ENCODE data around the gene WDR87.
"Not testable (repeated sequence)": the region's sequence is repeated elsewhere in the genome, so short reads cannot be mapped to it uniquely, and the experiment has no call there.

The WDR87 gene

GRCh38 chr19:37926255-37926654, 19.9 kb upstream of the WDR87 start:
- no peak for TF ChIP-seq CTCF (IDR thresholded peaks at IDR 0.05; ENCODE audit: low read depth, low read length, missing control alignments)
- no peak for DNase-seq (ENCODE audit: low read depth)
- in situ Hi-C loops (cut with HindIII; ENCODE audit: low sequenced_read_pairs) = no loop called here
- no peak overlapping the region for H3K4me3 ChIP-seq (ENCODE audit: low read depth, low read length)

DNA sequence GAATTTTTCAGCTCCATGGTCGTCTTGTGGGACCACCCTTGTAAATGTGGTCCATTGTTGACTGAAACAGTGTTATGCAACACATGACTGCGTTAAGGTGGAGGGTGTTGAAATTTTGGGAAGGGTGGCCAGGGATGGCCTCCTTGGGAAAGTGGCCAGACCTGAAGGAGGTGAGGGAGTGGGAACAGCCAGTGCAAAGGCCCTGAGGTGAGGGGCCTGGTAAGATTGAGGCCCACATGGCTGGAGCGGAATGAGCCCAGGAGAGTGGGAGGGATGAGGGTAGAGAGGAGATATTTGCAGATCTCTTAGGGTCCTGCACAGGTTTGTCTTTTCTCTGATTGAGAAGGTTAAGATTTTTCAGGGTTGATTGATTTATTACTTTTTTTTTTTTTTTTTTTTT, 18.8 kb upstream of the WDR87 start:
- in situ Hi-C loops (cut with HindIII; ENCODE audit: low sequenced_read_pairs) = no loop called here
- no peak for DNase-seq (ENCODE audit: low read depth)
- no peak for TF ChIP-seq CTCF (IDR thresholded peaks at IDR 0.05; ENCODE audit: low read depth, low read length, missing control alignments)
- no peak overlapping the region for H3K4me3 ChIP-seq (ENCODE audit: low read depth, low read length)

DNA sequence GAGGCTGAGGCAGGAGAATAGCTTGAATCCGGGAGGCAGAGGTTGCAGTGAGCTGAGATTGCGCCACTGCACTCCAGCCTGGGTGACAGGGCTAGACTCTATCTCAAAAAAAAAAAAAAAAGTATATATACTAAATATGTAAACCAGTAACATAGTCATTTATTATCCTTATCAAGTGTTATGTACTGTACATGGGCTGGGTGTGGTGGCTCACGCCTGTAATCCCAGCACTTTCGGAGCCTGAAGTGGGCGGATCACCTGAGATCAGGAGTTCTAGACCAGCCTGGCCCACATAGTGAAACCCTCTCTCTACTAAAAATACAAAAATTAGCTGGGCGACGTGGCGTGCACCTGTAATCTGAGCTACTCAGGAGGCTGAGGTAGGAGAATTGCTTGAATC, 18.2 kb upstream of the WDR87 start:
- H3K4me3 ChIP-seq (ENCODE audit: low read depth, low read length) = not testable (repeated sequence)
- in situ Hi-C loops (cut with HindIII; ENCODE audit: low sequenced_read_pairs) = loop anchor here (5.0 kb wide), 1 partner anchor 38 kb away; no protein-coding TSS in a partner anchor

DNA sequence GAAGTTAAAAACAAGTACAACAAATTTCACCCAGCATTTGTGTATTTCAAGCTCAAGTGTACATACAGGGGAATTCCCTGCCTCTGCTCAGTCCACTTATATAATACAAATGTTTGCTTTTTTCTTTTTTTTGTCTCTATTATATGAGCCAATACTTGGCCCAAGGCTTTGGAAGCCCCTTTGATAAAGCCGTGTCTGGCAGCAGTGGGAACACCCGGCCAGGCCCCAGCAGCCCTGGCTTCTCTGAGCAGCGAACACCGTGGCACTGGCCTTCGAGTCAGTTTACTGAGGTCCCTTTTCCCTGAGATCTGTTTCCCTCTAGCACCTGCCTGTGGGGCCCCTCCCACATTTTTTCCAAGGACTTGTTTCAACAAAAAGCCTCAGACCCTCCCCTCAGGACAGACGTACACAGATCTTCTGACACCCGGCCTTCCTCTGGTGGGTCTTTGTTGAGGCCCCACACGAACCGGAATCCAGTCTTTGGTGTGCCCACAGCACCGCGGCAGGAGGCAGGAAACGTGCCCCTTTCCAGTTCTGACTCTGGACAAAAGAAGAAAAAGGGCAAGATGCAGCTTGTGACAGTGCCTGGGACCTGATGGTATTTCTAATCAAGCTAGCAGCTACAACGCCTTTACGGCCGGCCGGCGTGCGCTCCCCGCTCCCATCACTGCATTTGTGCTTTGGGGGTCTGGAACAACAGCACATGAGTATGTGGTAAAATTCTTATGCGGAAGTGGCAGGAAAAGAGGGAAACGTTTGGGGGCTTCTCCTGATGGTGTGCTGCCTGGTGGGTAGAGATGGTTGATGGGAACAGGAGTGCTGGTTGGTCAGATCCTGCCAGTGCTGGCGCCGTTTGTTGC, 14.4 kb upstream of the WDR87 start:
- no peak overlapping the region for H3K4me3 ChIP-seq (ENCODE audit: low read depth, low read length)
- in situ Hi-C loops (cut with HindIII; ENCODE audit: low sequenced_read_pairs) = loop anchor here (5.0 kb wide), 1 partner anchor 41 kb away; no protein-coding TSS in a partner anchor
- DNase-seq (ENCODE audit: low read depth) = no peak
- no peak for TF ChIP-seq CTCF (IDR thresholded peaks at IDR 0.05; ENCODE audit: low read depth, low read length, missing control alignments)

More for the DNA sequence above, 18.2 kb upstream of the WDR87 start:
- DNase-seq (ENCODE audit: low read depth) = not testable (repeated sequence)

DNA sequence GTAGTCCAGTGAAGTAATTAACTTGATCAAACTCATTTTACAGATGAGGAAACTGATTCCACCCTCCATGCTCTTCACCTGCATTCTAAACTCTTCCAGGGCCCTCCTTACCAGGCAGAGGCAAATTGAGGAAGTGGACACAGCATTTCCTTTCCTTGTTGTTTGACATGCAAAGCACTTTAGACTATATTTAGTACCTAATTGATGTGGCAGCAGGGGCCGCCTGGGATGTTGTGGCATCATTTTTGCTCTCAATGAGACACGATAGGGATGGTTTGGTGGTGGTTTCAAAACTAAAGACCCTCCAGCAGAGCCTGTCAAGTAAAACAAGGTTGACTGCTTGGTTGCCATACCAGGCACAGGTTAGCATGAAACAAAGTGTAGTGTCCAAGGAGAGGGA, 8.5 kb upstream of the WDR87 start:
- no peak for DNase-seq (ENCODE audit: low read depth)
- in situ Hi-C loops (cut with HindIII; ENCODE audit: low sequenced_read_pairs) = no loop called here
- TF ChIP-seq CTCF (IDR thresholded peaks at IDR 0.05; ENCODE audit: low read depth, low read length, missing control alignments) = no peak
- H3K4me3 ChIP-seq (ENCODE audit: low read depth, low read length) = no peak overlapping the region

DNA sequence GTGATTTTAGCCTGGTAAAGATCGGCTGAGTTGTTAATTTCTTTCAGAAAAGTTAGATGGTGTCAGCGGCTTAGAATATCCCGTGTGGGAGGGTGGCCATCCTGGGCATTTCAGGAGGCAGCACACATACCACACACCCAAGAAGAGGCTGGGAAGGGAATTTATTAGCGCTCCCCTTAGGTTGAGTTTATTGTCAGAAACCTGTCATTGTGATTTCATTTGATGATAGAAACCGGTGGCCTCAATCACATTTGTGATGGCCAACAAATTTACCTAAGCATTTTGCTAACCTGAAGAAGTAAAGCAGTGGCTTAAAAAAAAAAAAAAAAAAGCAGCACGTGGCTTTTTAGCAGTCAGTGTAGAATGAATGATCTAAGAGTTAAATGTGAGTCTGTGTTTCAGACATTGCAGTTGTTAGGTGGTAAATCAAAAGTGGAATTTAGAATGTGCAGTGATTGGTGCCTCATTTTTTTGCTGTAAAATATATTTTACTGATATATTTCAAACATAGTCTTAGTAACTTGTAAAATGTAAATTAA, 3.3 kb upstream of the WDR87 start:
- no peak for TF ChIP-seq CTCF (IDR thresholded peaks at IDR 0.05; ENCODE audit: low read depth, low read length, missing control alignments)
- no peak overlapping the region for H3K4me3 ChIP-seq (ENCODE audit: low read depth, low read length)
- in situ Hi-C loops (cut with HindIII; ENCODE audit: low sequenced_read_pairs) = no loop called here
- no peak for DNase-seq (ENCODE audit: low read depth)
